HG03196 (cell line): ENCODE results near the gene DCTN2.
"Not testable (repeated sequence)": the region's sequence is repeated elsewhere in the genome, so short reads cannot be mapped to it uniquely, and the experiment has no call there.

Experiments
- ATAC-seq: cut with Tn5 transposase; IDR thresholded peaks from one replicate; pipeline ENCODE4 v1.9.1; 2021; ENCODE audit not compliant: unreplicated experiment

DCTN2 gene

GRCh38 chr12:57577981-57578758 lies 31.2 kb upstream of the DCTN2 start:
- ATAC-seq, result no peak

- no peak for ATAC-seq
Measured at GRCh38 chr12:57576613-57577160, 29.7 kb upstream of the DCTN2 start.

- ATAC-seq, result no peak
Measured at GRCh38 chr12:57575771-57576612, 29.0 kb upstream of the DCTN2 start.

GRCh38 chr12:57574795-57575194 lies 27.8 kb upstream of the DCTN2 start:
- no peak for ATAC-seq

- ATAC-seq, result no peak
Measured at GRCh38 chr12:57571926-57572762, 25.2 kb upstream of the DCTN2 start.

- not testable (repeated sequence) for ATAC-seq
Measured at GRCh38 chr12:57570438-57570837, 23.4 kb upstream of the DCTN2 start.

- no peak for ATAC-seq
Measured at GRCh38 chr12:57569858-57570257, 22.9 kb upstream of the DCTN2 start.

GRCh38 chr12:57568838-57569237 lies 21.8 kb upstream of the DCTN2 start:
- no peak for ATAC-seq

- no peak for ATAC-seq
Measured at GRCh38 chr12:57564178-57564740, 17.3 kb upstream of the DCTN2 start.

- no peak for ATAC-seq
Measured at GRCh38 chr12:57563358-57563757, 16.4 kb upstream of the DCTN2 start.

- ATAC-seq, result not testable (repeated sequence)
Measured at GRCh38 chr12:57561117-57561516, 14.1 kb upstream of the DCTN2 start.

- ATAC-seq, result no peak
Measured at GRCh38 chr12:57560516-57560915, 13.5 kb upstream of the DCTN2 start.

- no peak for ATAC-seq
Measured at GRCh38 chr12:57558864-57559263, 11.9 kb upstream of the DCTN2 start.

- no peak for ATAC-seq
Measured at GRCh38 chr12:57554897-57555296, 7.9 kb upstream of the DCTN2 start.

GRCh38 chr12:57554453-57554852 lies 7.5 kb upstream of the DCTN2 start:
- no peak for ATAC-seq

GRCh38 chr12:57553343-57554202 lies 6.6 kb upstream of the DCTN2 start:
- no peak for ATAC-seq

- no peak for ATAC-seq
Measured at GRCh38 chr12:57552835-57553313, 5.9 kb upstream of the DCTN2 start.

- no peak for ATAC-seq
Measured at GRCh38 chr12:57552306-57552651, 5.3 kb upstream of the DCTN2 start.

- no peak for ATAC-seq
Measured at GRCh38 chr12:57551637-57552305, 4.8 kb upstream of the DCTN2 start.
